ENCODE data around the gene CFHR4.
"Not testable (repeated sequence)": the region's sequence is repeated elsewhere in the genome, so short reads cannot be mapped to it uniquely, and the experiment has no call there.

CFHR4 gene

DNA sequence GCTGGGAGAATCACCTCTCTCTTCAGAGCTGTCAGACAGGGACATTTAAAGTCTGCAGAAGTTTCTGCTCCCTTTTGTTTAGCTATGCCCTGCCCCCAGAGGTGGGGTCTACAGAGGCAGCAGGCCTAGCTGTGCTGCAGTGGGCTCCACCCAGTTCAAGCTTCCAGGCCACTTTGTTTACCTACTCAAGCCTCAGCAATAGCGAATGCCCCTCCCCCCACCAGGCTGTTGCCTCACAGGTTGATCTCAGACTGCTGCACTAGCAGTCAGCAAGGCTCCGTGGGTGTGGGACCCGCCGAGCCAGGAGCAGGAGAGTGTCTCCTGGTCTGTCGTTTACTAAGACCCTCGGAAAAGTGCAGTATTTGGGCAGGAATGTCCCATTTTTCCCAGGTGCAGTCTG lies 53.6 kb downstream of the CFHR4 start:
- DNase-seq, result not testable (repeated sequence)

DNA sequence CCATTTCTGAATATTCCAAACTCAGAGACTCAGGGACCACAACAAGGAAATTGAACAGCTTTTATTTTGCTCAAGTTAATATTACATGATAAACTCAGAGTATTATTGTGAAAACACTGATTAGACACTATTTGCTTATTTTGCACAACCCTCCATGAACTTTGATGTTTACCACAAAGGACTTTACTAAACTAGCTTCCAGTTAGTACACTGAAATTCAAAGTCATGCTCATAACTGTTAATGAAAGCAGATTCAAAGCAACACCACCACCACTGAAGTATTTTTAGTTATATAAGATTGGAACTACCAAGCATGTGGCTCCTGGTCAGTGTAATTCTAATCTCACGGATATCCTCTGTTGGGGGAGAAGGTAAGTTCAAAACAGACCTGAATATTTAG lies 55.7 kb downstream of the CFHR4 start, which contains the start of gene CFHR2:
TSS of gene CFHR2 (plus strand) at position 171 of the 400 bp plus-strand sequence. CDS start at position 314, 143 bp downstream.
- DNase-seq, result not testable (repeated sequence)

DNA sequence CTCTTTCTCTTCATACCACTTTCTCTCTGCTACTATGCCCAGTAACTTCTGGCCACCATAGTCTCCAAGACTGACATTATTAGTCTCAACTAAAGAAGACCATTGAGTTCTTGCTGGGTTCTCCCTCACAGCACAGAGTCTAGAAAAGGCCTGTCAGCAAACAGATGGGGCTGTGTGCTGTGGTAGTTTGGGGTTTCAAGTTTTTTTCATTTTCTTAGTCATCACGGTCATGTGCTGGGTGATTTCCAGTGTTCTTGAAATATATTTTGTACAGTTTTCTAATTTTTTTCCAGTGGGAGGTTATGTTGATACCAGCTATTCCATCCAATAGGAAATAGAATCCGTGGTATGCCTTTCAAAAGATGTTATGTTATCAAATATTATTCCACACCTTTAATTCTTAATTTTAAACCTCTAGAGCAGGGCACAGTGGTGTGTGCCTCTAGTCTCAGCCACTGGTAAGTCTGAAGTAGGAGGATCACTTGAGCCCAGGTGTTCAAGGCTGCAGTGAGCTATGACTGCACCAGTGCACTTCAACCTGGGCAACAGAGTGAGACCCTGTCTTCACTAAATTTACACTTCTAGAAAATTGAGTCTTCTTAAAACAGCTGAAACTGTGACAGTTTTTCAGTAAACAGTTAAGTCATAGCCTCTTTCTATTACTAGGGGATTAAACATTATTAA lies 64.0 kb downstream of the CFHR4 start:
- no peak for DNase-seq

DNA sequence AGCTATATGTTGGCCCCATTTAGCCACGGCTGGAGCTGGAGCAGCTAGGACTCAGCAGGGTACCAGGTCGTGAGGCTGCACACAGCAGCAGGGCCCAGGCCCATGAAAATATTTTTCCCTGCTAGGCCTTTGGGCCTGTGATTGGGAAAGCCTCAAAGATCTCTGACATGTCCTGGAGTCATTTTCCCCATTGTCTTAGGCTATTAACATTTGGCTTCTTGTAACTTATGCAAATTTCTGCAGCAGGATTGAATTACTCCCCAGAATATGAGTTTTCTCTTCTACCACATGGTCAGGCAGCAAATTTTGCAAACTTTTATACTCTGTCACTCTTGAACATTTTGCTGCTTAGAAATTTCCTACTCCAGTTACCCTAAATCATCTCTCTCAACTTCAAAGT lies 66.9 kb downstream of the CFHR4 start:
- DNase-seq, result no peak

DNA sequence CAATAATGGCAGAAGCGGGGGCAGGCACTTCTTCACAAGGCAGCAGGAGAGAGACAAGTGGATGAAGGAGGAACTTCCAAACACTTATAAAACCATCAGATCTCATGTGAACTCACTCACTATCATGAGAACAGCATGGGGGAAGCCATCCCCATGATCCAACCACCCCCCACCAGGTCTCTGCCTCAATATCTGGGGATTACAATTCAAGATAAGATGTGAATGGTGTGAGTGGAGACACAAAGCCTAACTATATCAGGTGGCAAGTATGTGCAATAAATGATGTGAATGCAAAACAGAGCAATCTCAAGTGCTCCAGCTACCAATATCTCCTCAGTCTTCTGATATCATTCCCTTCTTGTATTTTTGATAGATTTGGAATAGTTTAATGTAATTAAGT lies 68.1 kb downstream of the CFHR4 start:
- no peak for DNase-seq

DNA sequence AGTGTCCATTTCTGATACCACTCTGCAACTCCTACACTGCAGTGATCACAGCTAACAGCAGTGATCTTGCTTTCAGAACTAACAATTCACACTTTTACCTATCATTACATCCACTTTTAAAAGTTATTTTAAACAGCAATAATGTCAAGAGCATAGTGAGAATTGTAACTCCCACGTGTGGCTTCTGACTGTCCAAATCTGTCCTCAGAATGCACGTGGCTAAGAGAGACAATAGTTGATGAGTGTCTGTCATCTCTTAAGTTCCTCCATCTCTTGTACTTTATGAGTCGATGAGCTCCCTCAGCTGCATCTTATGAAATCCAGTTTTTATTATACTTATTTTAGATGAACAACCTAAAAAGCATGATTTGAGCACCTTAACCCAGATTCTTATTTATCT lies 73.0 kb downstream of the CFHR4 start:
- no peak for DNase-seq
